HEK293 (cell line): Measurements from ENCODE around the gene NSL1.

Source experiments
- EGR2 ChIP-seq: fragments of 450-650 bp; formaldehyde crosslinking; IDR thresholded peaks from 2 replicates; pipeline ENCODE4 v1.5.1; 2016; ENCODE audit warnings: low read depth, missing biosample characterization, missing genetic modification characterization
- GLIS2 ChIP-seq: fragments of 450-650 bp; formaldehyde crosslinking; IDR thresholded peaks from 2 replicates; pipeline ENCODE4 v1.5.1; 2016; ENCODE audit warnings: missing biosample characterization, missing genetic modification characterization
- HOXA7 ChIP-seq: sonication (generic); formaldehyde crosslinking; IDR thresholded peaks from 2 replicates; pipeline ENCODE4 v1.8.1; 2022; ENCODE audit warnings: missing genetic modification reagents, borderline replicate concordance
- MYNN ChIP-seq: fragments of 450-650 bp; formaldehyde crosslinking; IDR thresholded peaks from 2 replicates; pipeline ENCODE4 v1.5.1; 2016; ENCODE audit warnings: missing biosample characterization, missing genetic modification characterization, borderline replicate concordance
- PRDM1 ChIP-seq: fragments of 450-650 bp; formaldehyde crosslinking; IDR thresholded peaks from 2 replicates; pipeline ENCODE4; 2016; ENCODE audit warnings: missing biosample characterization, missing genetic modification characterization
- TCF7L2 ChIP-seq: IDR thresholded peaks from 2 replicates; pipeline ENCODE4 v1.6.1; 2011; ENCODE audit warnings: low read depth, mild to moderate bottlenecking, inconsistent platforms, low read length, moderate library complexity, borderline replicate concordance
- ZBTB20 ChIP-seq: fragments of 450-650 bp; formaldehyde crosslinking; IDR thresholded peaks from 2 replicates; pipeline ENCODE4 v1.5.1; 2016; ENCODE audit warnings: missing biosample characterization, missing genetic modification characterization
- ZBTB21 ChIP-seq: fragments of 450-650 bp; formaldehyde crosslinking; IDR thresholded peaks from 2 replicates; pipeline ENCODE4 v1.5.1; 2017; ENCODE audit warnings: missing biosample characterization, missing genetic modification characterization
- ZBTB48 ChIP-seq: fragments of 450-650 bp; formaldehyde crosslinking; IDR thresholded peaks from 2 replicates; pipeline ENCODE4 v1.5.1; 2016; ENCODE audit warnings: missing biosample characterization, missing genetic modification characterization
- ZFHX2 ChIP-seq: fragments of 450-650 bp; formaldehyde crosslinking; conservative IDR thresholded peaks from 2 replicates; pipeline ENCODE4 v1.5.1; 2016; ENCODE audit warnings: missing biosample characterization, missing genetic modification characterization
- ZFP37 ChIP-seq: fragments of 450-650 bp; formaldehyde crosslinking; IDR thresholded peaks from 2 replicates; pipeline ENCODE4 v1.5.1; 2016; ENCODE audit warnings: missing biosample characterization, missing genetic modification characterization
- ZNF112 ChIP-seq: fragments of 450-650 bp; formaldehyde crosslinking; IDR thresholded peaks from 2 replicates; pipeline ENCODE4 v1.5.0; 2017; ENCODE audit warnings: missing biosample characterization, missing genetic modification characterization
- ZNF155 ChIP-seq: fragments of 450-650 bp; formaldehyde crosslinking; IDR thresholded peaks from 2 replicates; pipeline ENCODE4 v1.5.1; 2016; ENCODE audit warnings: missing biosample characterization, missing genetic modification characterization
- ZNF16 ChIP-seq: fragments of 450-650 bp; formaldehyde crosslinking; IDR thresholded peaks from 2 replicates; pipeline ENCODE4 v1.5.1; 2016; ENCODE audit warnings: low read depth, missing biosample characterization, missing genetic modification characterization
- ZNF175 ChIP-seq: fragments of 450-650 bp; formaldehyde crosslinking; IDR thresholded peaks from 2 replicates; pipeline ENCODE4 v1.5.1; 2016; ENCODE audit warnings: missing biosample characterization, missing genetic modification characterization
- ZNF24 ChIP-seq: fragments of 450-650 bp; formaldehyde crosslinking; IDR thresholded peaks from 2 replicates; pipeline ENCODE4 v1.5.1; 2016; ENCODE audit warnings: missing biosample characterization, missing genetic modification characterization
- ZNF629 ChIP-seq: fragments of 450-650 bp; formaldehyde crosslinking; IDR thresholded peaks from 2 replicates; pipeline ENCODE4 v1.5.1; 2017; ENCODE audit warnings: missing biosample characterization, missing genetic modification characterization
- ZNF639 ChIP-seq: fragments of 450-650 bp; formaldehyde crosslinking; IDR thresholded peaks from 2 replicates; pipeline ENCODE4 v1.5.1; 2016; ENCODE audit warnings: missing biosample characterization, missing genetic modification characterization
- ZNF704 ChIP-seq: fragments of 450-650 bp; formaldehyde crosslinking; IDR thresholded peaks from 2 replicates; pipeline ENCODE4 v1.5.1; 2016; ENCODE audit warnings: missing biosample characterization, missing genetic modification characterization
- ZNF707 ChIP-seq: fragments of 450-650 bp; formaldehyde crosslinking; IDR thresholded peaks from 2 replicates; pipeline ENCODE4 v1.5.1; 2016; ENCODE audit warnings: missing biosample characterization, missing genetic modification characterization
- ZNF747 ChIP-seq: fragments of 450-650 bp; formaldehyde crosslinking; IDR thresholded peaks from 2 replicates; pipeline ENCODE4 v1.5.1; 2016; ENCODE audit warnings: missing biosample characterization, missing genetic modification characterization
- ZNF785 ChIP-seq: fragments of 450-650 bp; formaldehyde crosslinking; IDR thresholded peaks from 2 replicates; pipeline ENCODE4 v1.5.1; 2016; ENCODE audit warnings: missing biosample characterization, missing genetic modification characterization
- ZNF837 ChIP-seq: fragments of 450-650 bp; formaldehyde crosslinking; IDR thresholded peaks from 2 replicates; pipeline ENCODE4 v1.5.1; 2016; ENCODE audit warnings: missing biosample characterization, missing genetic modification characterization
- ZSCAN30 ChIP-seq: fragments of 450-650 bp; IDR thresholded peaks from 2 replicates; pipeline ENCODE4 v1.5.1; 2018; ENCODE audit warnings: missing biosample characterization, mild to moderate bottlenecking, missing genetic modification characterization, moderate library complexity
- ZSCAN4 ChIP-seq: fragments of 450-650 bp; formaldehyde crosslinking; IDR thresholded peaks from 2 replicates; pipeline ENCODE4 v1.5.1; 2017; ENCODE audit warnings: missing biosample characterization, missing genetic modification characterization
- ZXDB ChIP-seq: fragments of 450-650 bp; formaldehyde crosslinking; IDR thresholded peaks from 2 replicates; pipeline ENCODE4 v1.5.1; 2016; ENCODE audit warnings: missing biosample characterization, missing genetic modification characterization
- TF ChIP-seq, protein P1 (sequence below): fragments of 450-650 bp; formaldehyde crosslinking; IDR thresholded peaks from 2 replicates; pipeline ENCODE4 v1.5.1; 2016; ENCODE audit warnings: missing biosample characterization, missing genetic modification characterization
- TF ChIP-seq, protein P2 (sequence below): fragments of 450-650 bp; formaldehyde crosslinking; IDR thresholded peaks from 2 replicates; pipeline ENCODE4 v1.5.1; 2017; ENCODE audit warnings: missing biosample characterization, missing genetic modification characterization
- TF ChIP-seq, protein P3 (sequence below): fragments of 450-650 bp; IDR thresholded peaks from 2 replicates; pipeline ENCODE4 v1.5.1; 2018; ENCODE audit warnings: missing biosample characterization, mild to moderate bottlenecking, missing genetic modification characterization
- TF ChIP-seq, protein P4 (sequence below): fragments of 450-650 bp; formaldehyde crosslinking; IDR thresholded peaks from 2 replicates; pipeline ENCODE4 v1.5.1; 2016; ENCODE audit warnings: missing biosample characterization, missing genetic modification characterization

Gene NSL1

DNA sequence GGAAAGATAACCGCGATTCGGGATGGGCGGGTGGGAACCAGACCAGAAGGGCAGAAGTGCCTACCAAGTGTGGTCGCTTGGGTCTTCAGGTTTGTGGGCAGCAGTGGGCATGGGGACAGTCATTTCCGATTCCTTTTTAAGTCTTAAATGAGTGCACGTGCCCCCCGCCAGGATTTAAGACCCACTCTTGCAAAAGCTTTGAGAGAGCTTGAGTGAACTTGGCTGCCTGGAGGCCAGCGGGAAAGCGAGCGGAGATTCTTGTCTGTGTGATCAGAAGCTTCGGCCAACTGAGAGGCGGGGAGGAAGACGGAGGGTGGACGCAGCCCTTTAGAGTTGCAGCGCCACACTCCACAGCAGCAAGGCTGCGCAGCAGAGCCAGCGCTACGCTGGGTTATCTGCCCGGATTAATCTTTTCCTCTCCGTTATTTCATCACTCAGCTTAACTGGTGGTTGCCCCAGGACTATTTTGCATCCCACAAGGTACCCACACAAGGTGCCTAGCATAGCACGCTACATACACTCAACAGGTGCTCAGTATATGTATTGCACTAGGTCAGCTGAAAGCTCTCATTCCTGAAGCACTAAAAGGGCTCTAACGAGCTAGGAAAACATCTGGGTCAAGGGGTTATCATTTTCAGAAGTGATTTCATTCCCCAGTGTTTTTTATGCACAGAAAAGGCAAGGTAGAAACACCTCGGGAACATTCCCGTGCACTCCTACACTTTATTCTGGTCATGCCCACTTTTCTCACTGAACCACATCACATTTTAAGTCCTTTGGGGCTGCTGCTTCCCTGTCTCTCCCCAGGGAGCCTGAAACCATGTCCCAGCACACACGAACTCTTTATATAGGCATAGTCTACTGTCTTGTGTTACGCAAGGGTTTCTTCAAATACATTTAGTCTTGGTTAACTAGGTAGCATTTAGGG lies 90.4 kb downstream of the NSL1 start (continued):
- TF ChIP-seq ZSCAN4: no peak
- TF ChIP-seq EGR2 (tag by site-specific recombination): peak; percentile 57; the same call in 1 of the 2 replicates
- no peak for TF ChIP-seq ZNF704 (tag by site-specific recombination)
- TF ChIP-seq, protein P1, sequence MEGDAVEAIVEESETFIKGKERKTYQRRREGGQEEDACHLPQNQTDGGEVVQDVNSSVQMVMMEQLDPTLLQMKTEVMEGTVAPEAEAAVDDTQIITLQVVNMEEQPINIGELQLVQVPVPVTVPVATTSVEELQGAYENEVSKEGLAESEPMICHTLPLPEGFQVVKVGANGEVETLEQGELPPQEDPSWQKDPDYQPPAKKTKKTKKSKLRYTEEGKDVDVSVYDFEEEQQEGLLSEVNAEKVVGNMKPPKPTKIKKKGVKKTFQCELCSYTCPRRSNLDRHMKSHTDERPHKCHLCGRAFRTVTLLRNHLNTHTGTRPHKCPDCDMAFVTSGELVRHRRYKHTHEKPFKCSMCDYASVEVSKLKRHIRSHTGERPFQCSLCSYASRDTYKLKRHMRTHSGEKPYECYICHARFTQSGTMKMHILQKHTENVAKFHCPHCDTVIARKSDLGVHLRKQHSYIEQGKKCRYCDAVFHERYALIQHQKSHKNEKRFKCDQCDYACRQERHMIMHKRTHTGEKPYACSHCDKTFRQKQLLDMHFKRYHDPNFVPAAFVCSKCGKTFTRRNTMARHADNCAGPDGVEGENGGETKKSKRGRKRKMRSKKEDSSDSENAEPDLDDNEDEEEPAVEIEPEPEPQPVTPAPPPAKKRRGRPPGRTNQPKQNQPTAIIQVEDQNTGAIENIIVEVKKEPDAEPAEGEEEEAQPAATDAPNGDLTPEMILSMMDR (tag by site-specific recombination): peak; percentile 63; the same call in 1 of the 2 replicates
- no peak for TF ChIP-seq PRDM1 (tag by site-specific recombination)
- TF ChIP-seq ZFP37: no peak
- TF ChIP-seq ZNF175 (tag by site-specific recombination): no peak
- no peak for TF ChIP-seq MYNN (tag by site-specific recombination)
- no peak for TF ChIP-seq ZNF112
- TF ChIP-seq, protein P2, sequence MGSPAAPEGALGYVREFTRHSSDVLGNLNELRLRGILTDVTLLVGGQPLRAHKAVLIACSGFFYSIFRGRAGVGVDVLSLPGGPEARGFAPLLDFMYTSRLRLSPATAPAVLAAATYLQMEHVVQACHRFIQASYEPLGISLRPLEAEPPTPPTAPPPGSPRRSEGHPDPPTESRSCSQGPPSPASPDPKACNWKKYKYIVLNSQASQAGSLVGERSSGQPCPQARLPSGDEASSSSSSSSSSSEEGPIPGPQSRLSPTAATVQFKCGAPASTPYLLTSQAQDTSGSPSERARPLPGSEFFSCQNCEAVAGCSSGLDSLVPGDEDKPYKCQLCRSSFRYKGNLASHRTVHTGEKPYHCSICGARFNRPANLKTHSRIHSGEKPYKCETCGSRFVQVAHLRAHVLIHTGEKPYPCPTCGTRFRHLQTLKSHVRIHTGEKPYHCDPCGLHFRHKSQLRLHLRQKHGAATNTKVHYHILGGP (tag by site-specific recombination): no peak
- TF ChIP-seq HOXA7: no peak
- TF ChIP-seq ZNF707 (tag by site-specific recombination): no peak
- TF ChIP-seq, protein P3, sequence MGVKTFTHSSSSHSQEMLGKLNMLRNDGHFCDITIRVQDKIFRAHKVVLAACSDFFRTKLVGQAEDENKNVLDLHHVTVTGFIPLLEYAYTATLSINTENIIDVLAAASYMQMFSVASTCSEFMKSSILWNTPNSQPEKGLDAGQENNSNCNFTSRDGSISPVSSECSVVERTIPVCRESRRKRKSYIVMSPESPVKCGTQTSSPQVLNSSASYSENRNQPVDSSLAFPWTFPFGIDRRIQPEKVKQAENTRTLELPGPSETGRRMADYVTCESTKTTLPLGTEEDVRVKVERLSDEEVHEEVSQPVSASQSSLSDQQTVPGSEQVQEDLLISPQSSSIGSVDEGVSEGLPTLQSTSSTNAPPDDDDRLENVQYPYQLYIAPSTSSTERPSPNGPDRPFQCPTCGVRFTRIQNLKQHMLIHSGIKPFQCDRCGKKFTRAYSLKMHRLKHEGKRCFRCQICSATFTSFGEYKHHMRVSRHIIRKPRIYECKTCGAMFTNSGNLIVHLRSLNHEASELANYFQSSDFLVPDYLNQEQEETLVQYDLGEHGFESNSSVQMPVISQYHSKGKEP (tag by site-specific recombination): no peak; the same call in 1 of the 2 replicates
- TF ChIP-seq TCF7L2: no peak; the same call in 1 of the 2 replicates
- TF ChIP-seq ZNF785 (tag by site-specific recombination): no peak
- TF ChIP-seq ZNF629: 0 out of 2 replicates have a peak, but pooled peaks have one; percentile 11
- TF ChIP-seq ZXDB (tag by site-specific recombination): peak; percentile 62; the same call in 1 of the 2 replicates
- TF ChIP-seq ZNF747: no peak
- TF ChIP-seq, protein P4, sequence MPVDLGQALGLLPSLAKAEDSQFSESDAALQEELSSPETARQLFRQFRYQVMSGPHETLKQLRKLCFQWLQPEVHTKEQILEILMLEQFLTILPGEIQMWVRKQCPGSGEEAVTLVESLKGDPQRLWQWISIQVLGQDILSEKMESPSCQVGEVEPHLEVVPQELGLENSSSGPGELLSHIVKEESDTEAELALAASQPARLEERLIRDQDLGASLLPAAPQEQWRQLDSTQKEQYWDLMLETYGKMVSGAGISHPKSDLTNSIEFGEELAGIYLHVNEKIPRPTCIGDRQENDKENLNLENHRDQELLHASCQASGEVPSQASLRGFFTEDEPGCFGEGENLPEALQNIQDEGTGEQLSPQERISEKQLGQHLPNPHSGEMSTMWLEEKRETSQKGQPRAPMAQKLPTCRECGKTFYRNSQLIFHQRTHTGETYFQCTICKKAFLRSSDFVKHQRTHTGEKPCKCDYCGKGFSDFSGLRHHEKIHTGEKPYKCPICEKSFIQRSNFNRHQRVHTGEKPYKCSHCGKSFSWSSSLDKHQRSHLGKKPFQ (tag by site-specific recombination): no peak
- no peak for TF ChIP-seq ZNF16 (tag by site-specific recombination)
- TF ChIP-seq ZFHX2 (tag by site-specific recombination): peak; percentile 78
- TF ChIP-seq ZBTB48 (tag by site-specific recombination): 0 out of 2 replicates have a peak, but pooled peaks have one; percentile 52
- TF ChIP-seq ZNF837 (tag by site-specific recombination): no peak
- no peak for TF ChIP-seq ZNF155 (tag by site-specific recombination)
- 0 out of 2 replicates have a peak, but pooled peaks have one; percentile 17 for TF ChIP-seq ZSCAN30
- 0 out of 2 replicates have a peak, but pooled peaks have one; percentile 11 for TF ChIP-seq ZBTB20 (tag by site-specific recombination)
- peak; percentile 46; the same call in 1 of the 2 replicates for TF ChIP-seq GLIS2 (tag by site-specific recombination)
- no peak for TF ChIP-seq ZNF639 (tag by site-specific recombination)
- TF ChIP-seq ZBTB21 (tag by site-specific recombination): no peak
- no peak; the same call in 1 of the 2 replicates for TF ChIP-seq ZNF24
